GM06990 (cell line): ENCODE data around the gene GRM8.

ENCODE experiments used
- DNase-seq: peaks from one replicate; pipeline ENCODE4 v3.0.0-alpha.2; 2011; ENCODE audit not compliant: insufficient read length; ENCODE audit errors: extremely low read depth
- H3K27me3 ChIP-seq: replicated peaks from 2 replicates; pipeline ENCODE4 v1.6.0; 2011; ENCODE audit warnings: low read length; ENCODE audit not compliant: control insufficient read depth, insufficient read depth
- H3K36me3 ChIP-seq: 2 replicates; pipeline ENCODE4 v1.5.1; 2011; ENCODE audit warnings: low read length; ENCODE audit not compliant: control insufficient read depth, insufficient read depth
- H3K4me3 ChIP-seq: replicated peaks from 2 replicates; pipeline ENCODE4 v1.5.1; 2011; ENCODE audit warnings: low read depth, mild to moderate bottlenecking, control low read depth, low read length
- CTCF ChIP-seq: IDR thresholded peaks from 2 replicates; pipeline ENCODE4 v1.5.1; 2011; ENCODE audit warnings: low read length, control low read depth, mild to moderate bottlenecking, inconsistent platforms; ENCODE audit not compliant: insufficient read depth, poor library complexity, severe bottlenecking

Gene GRM8

GRCh38 chr7:126529254-126529653, 723.5 kb downstream of the GRM8 start:
- DNase-seq = no peak
- Histone ChIP-seq H3K4me3 (no peak overlapping the region), H3K36me3 (no peaks in the 10 kb centered on the region), H3K27me3 (no peaks in the 10 kb centered on the region)
- no peak for TF ChIP-seq CTCF

GRCh38 chr7:126525906-126526305, 726.8 kb downstream of the GRM8 start:
- no peak for TF ChIP-seq CTCF
- DNase-seq = no peak
- no peak overlapping the region for H3K4me3 ChIP-seq
- H3K27me3 ChIP-seq = no peaks in the 10 kb centered on the region
- no peaks in the 10 kb centered on the region for H3K36me3 ChIP-seq

- H3K27me3 ChIP-seq = no peaks in the 10 kb centered on the region
- H3K4me3 ChIP-seq = no peak overlapping the region
- no peaks in the 10 kb centered on the region for H3K36me3 ChIP-seq
- TF ChIP-seq CTCF = no peak
- DNase-seq = no peak
Measured at GRCh38 chr7:126524967-126525366, 727.8 kb downstream of the GRM8 start.

- TF ChIP-seq CTCF = no peak
- Histone ChIP-seq H3K4me3 (no peak overlapping the region), H3K36me3 (no peaks in the 10 kb centered on the region; the same call in 1 of the 2 replicates), H3K27me3 (no peaks in the 10 kb centered on the region)
- DNase-seq = no peak
Measured at GRCh38 chr7:126511046-126511445, 741.7 kb downstream of the GRM8 start.

GRCh38 chr7:126501617-126502016, 751.1 kb downstream of the GRM8 start:
- no peak overlapping the region for H3K4me3 ChIP-seq
- H3K36me3 ChIP-seq = no peaks in the 10 kb centered on the region
- no peak for DNase-seq
- TF ChIP-seq CTCF = no peak
- no peaks in the 10 kb centered on the region for H3K27me3 ChIP-seq

- no peaks in the 10 kb centered on the region for H3K27me3 ChIP-seq
- no peak for TF ChIP-seq CTCF
Measured at GRCh38 chr7:126499481-126499880, 753.3 kb downstream of the GRM8 start.

More at GRCh38 chr7:126499481-126499880, 753.3 kb downstream of the GRM8 start:
- H3K36me3 ChIP-seq = no peaks in the 10 kb centered on the region
- H3K4me3 ChIP-seq = no peak overlapping the region
- no peak for DNase-seq
